Smooth muscle cell (in vitro differentiated cells): ENCODE results near the gene TACC2. TPM values are rescaled to one million over a fixed set of nuclear protein-coding genes. Genes with fewer than 3 reads are reported as not detected.

ENCODE experiments used
- DNase-seq: peaks from one replicate; lab custom pipeline; 2025; ENCODE audit not compliant: unreplicated experiment; lab: John Stamatoyannopoulos, UW
- H2AFZ ChIP-seq: fragments of 200-600 bp; sonication (generic); 2 replicates; pipeline ENCODE4 v1.6.0; 2016; ENCODE audit warnings: antibody characterized with exemption, low read depth, mild to moderate bottlenecking
- H3F3A ChIP-seq: fragments of 200-600 bp; sonication (generic); 2 replicates; pipeline ENCODE4 v1.6.0; 2017; ENCODE audit warnings: antibody characterized with exemption, low read depth
- H3K27ac ChIP-seq: fragments of 200-600 bp; sonication (generic); 2 replicates; pipeline ENCODE4 v1.5.1; 2016; ENCODE audit warnings: low read depth, mild to moderate bottlenecking
- H3K27me3 ChIP-seq: fragments of 200-600 bp; sonication (generic); 2 replicates; pipeline ENCODE4 v1.6.1; 2016; ENCODE audit warnings: low read depth, mild to moderate bottlenecking
- H3K36me3 ChIP-seq: fragments of 200-600 bp; sonication (generic); 2 replicates; pipeline ENCODE4 v1.5.1; 2016; ENCODE audit warnings: low read depth
- H3K4me1 ChIP-seq: fragments of 200-600 bp; sonication (generic); 2 replicates; pipeline ENCODE4 v1.5.1; 2016; ENCODE audit warnings: low read depth
- H3K4me2 ChIP-seq: fragments of 200-600 bp; sonication (generic); 2 replicates; pipeline ENCODE4 v1.6.0; 2016; ENCODE audit warnings: mild to moderate bottlenecking
- H3K4me3 ChIP-seq: fragments of 200-600 bp; sonication (generic); 2 replicates; pipeline ENCODE4 v1.5.1; 2016; ENCODE audit warnings: mild to moderate bottlenecking
- H3K79me2 ChIP-seq: fragments of 200-600 bp; sonication (generic); 2 replicates; pipeline ENCODE4 v1.6.0; 2016; ENCODE audit warnings: low read depth, mild to moderate bottlenecking
- H3K9ac ChIP-seq: fragments of 200-600 bp; sonication (generic); 2 replicates; pipeline ENCODE4 v1.6.0; 2016; ENCODE audit warnings: low read depth
- H3K9me3 ChIP-seq: fragments of 200-600 bp; sonication (generic); replicated peaks from 2 replicates; pipeline ENCODE4 v1.5.1; 2016; ENCODE audit warnings: low read depth
- H4K20me1 ChIP-seq: fragments of 200-600 bp; sonication (generic); 2 replicates; pipeline ENCODE4 v1.6.0; 2016; ENCODE audit warnings: low read depth
- CTCF ChIP-seq: fragments of 200-600 bp; sonication (generic); IDR thresholded peaks from 2 replicates; pipeline ENCODE4 v1.5.1; 2017; ENCODE audit warnings: borderline replicate concordance, mild to moderate bottlenecking, antibody characterized with exemption; ENCODE audit not compliant: insufficient read depth, poor library complexity, severe bottlenecking
- WGBS: methylation state at CpG from one replicate; pipeline ENCODE4 v1.1.7; 2016; ENCODE audit warnings: low lambda C conversion rate; 5-methylcytosine and 5-hydroxymethylcytosine counted together
- polyA plus RNA-seq: library from polyadenylated mRNA; unstranded; fragments of >200 nt; fragmentation: Nextera tagmentation; extraction: Ambion mirVana; gene quantifications from 2 replicates; pipeline ENCODE4 v1.2.1, GENCODE V29; 2016
- total RNA-seq: library from RNA; depleted of rRNA; stranded (reverse); fragments of >200 nt; gene quantifications from 2 replicates; pipeline ENCODE4 v1.2.3, GENCODE V29; 2014

TACC2 gene
- total and polyA plus RNA-seq, 2 experiments from 2014 or later, result 2.8 to 7.6 TPM

DNA sequence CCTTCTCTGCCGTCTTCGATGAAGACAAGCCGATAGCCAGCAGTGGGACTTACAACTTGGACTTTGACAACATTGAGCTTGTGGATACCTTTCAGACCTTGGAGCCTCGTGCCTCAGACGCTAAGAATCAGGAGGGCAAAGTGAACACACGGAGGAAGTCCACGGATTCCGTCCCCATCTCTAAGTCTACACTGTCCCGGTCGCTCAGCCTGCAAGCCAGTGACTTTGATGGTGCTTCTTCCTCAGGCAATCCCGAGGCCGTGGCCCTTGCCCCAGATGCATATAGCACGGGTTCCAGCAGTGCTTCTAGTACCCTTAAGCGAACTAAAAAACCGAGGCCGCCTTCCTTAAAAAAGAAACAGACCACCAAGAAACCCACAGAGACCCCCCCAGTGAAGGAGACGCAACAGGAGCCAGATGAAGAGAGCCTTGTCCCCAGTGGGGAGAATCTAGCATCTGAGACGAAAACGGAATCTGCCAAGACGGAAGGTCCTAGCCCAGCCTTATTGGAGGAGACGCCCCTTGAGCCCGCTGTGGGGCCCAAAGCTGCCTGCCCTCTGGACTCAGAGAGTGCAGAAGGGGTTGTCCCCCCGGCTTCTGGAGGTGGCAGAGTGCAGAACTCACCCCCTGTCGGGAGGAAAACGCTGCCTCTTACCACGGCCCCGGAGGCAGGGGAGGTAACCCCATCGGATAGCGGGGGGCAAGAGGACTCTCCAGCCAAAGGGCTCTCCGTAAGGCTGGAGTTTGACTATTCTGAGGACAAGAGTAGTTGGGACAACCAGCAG is 221.7 kb downstream of the TACC2 start:
- DNase-seq, result no peak
- no peaks in the 10 kb centered on the region for H3K36me3 ChIP-seq
- H3K4me3 ChIP-seq, result no peak overlapping the region
- H2AFZ ChIP-seq, result no peak overlapping the region
- H3K9me3 ChIP-seq, result no peaks in the 10 kb centered on the region
- TF ChIP-seq CTCF, result no peak
- no peaks in the 10 kb centered on the region for H4K20me1 ChIP-seq
- H3K4me1 ChIP-seq, result no peaks in the 10 kb centered on the region
- H3K27me3 ChIP-seq, result no peaks in the 10 kb centered on the region
- H3K79me2 ChIP-seq, result no peaks in the 10 kb centered on the region
- no peaks in the 10 kb centered on the region for H3F3A ChIP-seq
- WGBS, result 96% methylated on average over 30 of the region's 30 CpGs
- H3K27ac ChIP-seq, result no peak overlapping the region
- no peak overlapping the region for H3K4me2 ChIP-seq
- H3K9ac ChIP-seq, result no peak overlapping the region

- Histone ChIP-seq H3F3A (no peaks in the 10 kb centered on the region), H3K4me2 (no peak overlapping the region), H3K4me1 (no peaks in the 10 kb centered on the region), H3K9ac (no peak overlapping the region), H3K27ac (no peak overlapping the region), H3K9me3 (no peaks in the 10 kb centered on the region), H3K36me3 (no peaks in the 10 kb centered on the region), H3K27me3 (no peaks in the 10 kb centered on the region), H2AFZ (no peak overlapping the region), H4K20me1 (no peaks in the 10 kb centered on the region), H3K79me2 (no peaks in the 10 kb centered on the region), H3K4me3 (no peak overlapping the region)
- WGBS, result 89% methylated on average over 3 of the region's 3 CpGs
- DNase-seq, result no peak
- TF ChIP-seq CTCF, result no peak
These were observed 224.4 kb downstream of the TACC2 start for GRCh38 chr10:122213364-122213763.

- Histone ChIP-seq H3K4me1 (no peaks in the 10 kb centered on the region), H3K4me2 (no peak overlapping the region), H3K4me3 (no peak overlapping the region), H3K27me3 (no peaks in the 10 kb centered on the region), H3K79me2 (no peaks in the 10 kb centered on the region), H3K27ac (no peak overlapping the region), H3K9ac (no peak overlapping the region), H4K20me1 (no peaks in the 10 kb centered on the region), H2AFZ (no peak overlapping the region), H3F3A (no peaks in the 10 kb centered on the region), H3K9me3 (no peaks in the 10 kb centered on the region), H3K36me3 (no peaks in the 10 kb centered on the region)
- no peak for DNase-seq
- no peak for TF ChIP-seq CTCF
- 89% methylated on average over 7 of the region's 7 CpGs for WGBS
These were observed 224.8 kb downstream of the TACC2 start for GRCh38 chr10:122213766-122214165.

DNA sequence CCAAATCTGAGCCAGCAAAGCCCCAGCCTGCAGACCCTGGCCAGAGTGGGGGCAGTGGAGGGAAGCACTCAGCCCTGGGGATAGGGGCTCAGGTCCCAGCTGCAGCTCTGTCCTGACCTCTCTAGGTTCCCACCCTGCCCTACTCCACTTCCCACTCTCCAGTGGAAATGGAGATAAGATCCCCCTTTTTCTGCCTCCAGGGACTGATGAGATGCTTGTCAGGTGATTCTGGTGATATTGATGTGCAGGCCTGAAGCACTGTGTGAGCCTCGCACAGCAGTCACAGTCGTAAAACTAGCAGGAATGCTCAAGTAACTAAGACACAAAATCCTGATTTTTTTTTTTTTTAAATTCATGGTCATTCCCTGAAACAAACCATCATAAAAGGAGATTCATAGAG is 227.1 kb downstream of the TACC2 start:
- Histone ChIP-seq H3K27me3 (no peaks in the 10 kb centered on the region), H3K9ac (no peak overlapping the region), H3K4me3 (no peak overlapping the region), H3K27ac (no peak overlapping the region), H3K36me3 (no peaks in the 10 kb centered on the region), H3K9me3 (no peaks in the 10 kb centered on the region), H3F3A (no peaks in the 10 kb centered on the region), H2AFZ (no peak overlapping the region), H3K4me2 (no peak overlapping the region), H3K4me1 (no peaks in the 10 kb centered on the region), H3K79me2 (no peaks in the 10 kb centered on the region), H4K20me1 (no peaks in the 10 kb centered on the region)
- DNase-seq, result no peak
- 81% methylated on average over 2 of the region's 2 CpGs for WGBS
- no peak for TF ChIP-seq CTCF
